ENCODE measurements around the gene ALLC.
"Not testable (repeated sequence)": the region's sequence is repeated elsewhere in the genome, so short reads cannot be mapped to it uniquely, and the experiment has no call there.

ALLC gene

GRCh38 chr2:3657881-3658280, at the start of gene ALLC:
Gene ALLC, plus strand, starts transcription at chr2:3658200. Its CDS starts 12,958 bp downstream, at chr2:3671158.
- no peak within 1 kb of the TSS for H3K4me3 ChIP-seq
- no peak within 1 kb of the TSS for H3K27ac ChIP-seq
- TF ChIP-seq, protein P1, sequence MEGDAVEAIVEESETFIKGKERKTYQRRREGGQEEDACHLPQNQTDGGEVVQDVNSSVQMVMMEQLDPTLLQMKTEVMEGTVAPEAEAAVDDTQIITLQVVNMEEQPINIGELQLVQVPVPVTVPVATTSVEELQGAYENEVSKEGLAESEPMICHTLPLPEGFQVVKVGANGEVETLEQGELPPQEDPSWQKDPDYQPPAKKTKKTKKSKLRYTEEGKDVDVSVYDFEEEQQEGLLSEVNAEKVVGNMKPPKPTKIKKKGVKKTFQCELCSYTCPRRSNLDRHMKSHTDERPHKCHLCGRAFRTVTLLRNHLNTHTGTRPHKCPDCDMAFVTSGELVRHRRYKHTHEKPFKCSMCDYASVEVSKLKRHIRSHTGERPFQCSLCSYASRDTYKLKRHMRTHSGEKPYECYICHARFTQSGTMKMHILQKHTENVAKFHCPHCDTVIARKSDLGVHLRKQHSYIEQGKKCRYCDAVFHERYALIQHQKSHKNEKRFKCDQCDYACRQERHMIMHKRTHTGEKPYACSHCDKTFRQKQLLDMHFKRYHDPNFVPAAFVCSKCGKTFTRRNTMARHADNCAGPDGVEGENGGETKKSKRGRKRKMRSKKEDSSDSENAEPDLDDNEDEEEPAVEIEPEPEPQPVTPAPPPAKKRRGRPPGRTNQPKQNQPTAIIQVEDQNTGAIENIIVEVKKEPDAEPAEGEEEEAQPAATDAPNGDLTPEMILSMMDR (IDR thresholded peaks at IDR 0.05), result no peak
- DNase-seq (ENCODE audit: low spot score), result no peak

GRCh38 chr2:3608373-3609278, 49.4 kb upstream of the ALLC start:
- Histone ChIP-seq H3K27ac (no peak overlapping the region), H3K4me3 (no peak overlapping the region)
- peak; percentile 43 for DNase-seq (ENCODE audit: low spot score)
- TF ChIP-seq, protein P1 (IDR thresholded peaks at IDR 0.05), result no peak

DNA sequence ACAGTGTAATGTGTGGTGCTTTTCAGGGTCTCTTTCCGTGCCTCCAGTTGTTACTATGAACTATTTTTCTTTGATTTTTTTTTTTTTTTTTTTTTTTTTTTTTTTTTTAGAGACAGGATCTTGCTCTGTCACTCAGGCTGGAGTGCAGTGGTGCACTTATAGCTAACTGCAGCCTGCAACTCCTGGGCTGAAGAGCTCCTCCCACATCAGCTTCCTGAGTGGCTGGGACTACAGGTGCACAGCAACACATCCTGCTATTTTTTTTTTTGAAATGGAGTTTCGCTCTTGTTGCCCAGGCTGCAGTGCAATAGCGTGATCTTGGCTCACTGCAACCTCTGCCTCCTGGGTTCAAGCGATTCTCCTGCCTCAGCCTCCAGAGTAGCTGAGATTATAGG, 48.7 kb upstream of the ALLC start:
- DNase-seq (ENCODE audit: low spot score); H3K4me3 ChIP-seq; H3K27ac ChIP-seq: not testable (repeated sequence)

DNA sequence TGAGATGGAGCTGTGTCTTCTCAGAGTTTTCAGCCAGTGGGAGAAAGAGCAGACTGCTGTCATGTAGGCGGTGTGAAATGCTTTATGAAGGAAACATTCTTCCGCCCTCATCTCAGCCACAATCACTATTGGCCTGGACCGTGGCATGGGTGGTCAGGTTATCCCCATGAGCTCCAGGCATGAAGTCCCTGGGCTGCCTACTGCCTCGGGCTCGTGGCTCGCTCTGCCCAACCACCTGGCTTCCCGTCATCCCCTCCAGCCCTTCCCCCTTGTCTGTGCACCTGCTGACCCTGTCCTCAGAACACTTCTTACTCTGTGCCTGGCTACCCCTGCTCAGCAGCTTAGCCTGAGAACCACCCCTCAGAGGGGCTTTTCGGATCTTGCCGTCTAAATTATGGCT, 47.6 kb upstream of the ALLC start:
- DNase-seq (ENCODE audit: low spot score), result peak; percentile 47
- TF ChIP-seq, protein P1 (IDR thresholded peaks at IDR 0.05), result no peak
- no peak overlapping the region for H3K27ac ChIP-seq

GRCh38 chr2:3610881-3611505, 47.0 kb upstream of the ALLC start:
- Histone ChIP-seq H3K27ac (no peak overlapping the region), H3K4me3 (no peak overlapping the region)
- TF ChIP-seq, protein P1 (IDR thresholded peaks at IDR 0.05), result no peak
- peak; percentile 33 for DNase-seq (ENCODE audit: low spot score)

More for the DNA sequence above, 47.6 kb upstream of the ALLC start:
- no peak overlapping the region for H3K4me3 ChIP-seq

- peak; percentile 29 for DNase-seq (ENCODE audit: low spot score)
- Histone ChIP-seq H3K4me3 (no peak overlapping the region), H3K27ac (no peak overlapping the region)
- TF ChIP-seq, protein P1 (IDR thresholded peaks at IDR 0.05), result no peak
Measured at GRCh38 chr2:3611589-3611988, 46.4 kb upstream of the ALLC start.

DNA sequence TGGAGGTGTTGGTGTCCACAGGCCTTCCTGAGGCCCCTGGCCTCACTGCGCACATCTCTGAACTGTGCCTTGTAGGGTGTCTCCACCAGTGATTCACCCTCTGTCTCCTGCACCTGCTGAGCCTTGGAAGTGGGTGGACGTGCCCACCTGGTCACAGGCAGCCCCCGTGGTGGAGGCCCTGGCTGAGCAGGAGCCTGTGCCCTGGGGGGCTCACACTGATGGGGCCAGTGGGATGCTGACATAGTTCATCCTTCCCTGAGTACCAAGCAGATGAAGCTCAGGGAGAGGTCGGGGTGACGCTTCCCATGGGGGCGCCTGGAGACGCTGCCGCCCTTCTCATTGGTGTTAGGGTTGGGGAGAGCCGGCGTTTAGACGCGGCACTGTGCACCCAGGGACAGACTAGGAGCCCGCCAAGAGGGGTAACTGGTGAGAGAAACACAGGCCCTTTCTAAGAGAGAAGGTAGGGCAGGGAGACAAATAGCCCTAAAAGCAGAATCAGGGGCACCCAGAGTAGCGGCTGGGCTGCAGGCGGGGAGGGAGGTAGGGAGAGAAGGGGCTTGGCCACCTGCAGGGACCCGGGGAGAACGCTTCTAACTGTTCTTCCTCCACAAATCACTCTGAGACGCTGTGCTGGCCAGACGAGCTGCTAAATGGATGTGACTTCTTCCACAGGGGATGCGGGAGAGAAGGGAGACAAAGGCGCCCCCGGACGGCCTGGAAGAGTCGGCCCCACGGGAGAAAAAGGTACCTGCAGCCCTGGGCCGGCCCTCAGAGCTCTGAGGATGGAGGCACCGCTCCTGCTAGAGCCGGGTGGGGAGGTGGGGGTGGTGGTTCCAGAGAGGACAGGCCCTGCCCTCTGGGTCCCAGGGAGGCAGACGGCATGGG, 45.1 kb upstream of the ALLC start:
- H3K27ac ChIP-seq, result no peak overlapping the region
- TF ChIP-seq, protein P1 (IDR thresholded peaks at IDR 0.05), result no peak
- DNase-seq (ENCODE audit: low spot score), result peak; percentile 45
- H3K4me3 ChIP-seq, result no peak overlapping the region
